ENCODE results near the gene SH3BP4.

The SH3BP4 gene

DNA sequence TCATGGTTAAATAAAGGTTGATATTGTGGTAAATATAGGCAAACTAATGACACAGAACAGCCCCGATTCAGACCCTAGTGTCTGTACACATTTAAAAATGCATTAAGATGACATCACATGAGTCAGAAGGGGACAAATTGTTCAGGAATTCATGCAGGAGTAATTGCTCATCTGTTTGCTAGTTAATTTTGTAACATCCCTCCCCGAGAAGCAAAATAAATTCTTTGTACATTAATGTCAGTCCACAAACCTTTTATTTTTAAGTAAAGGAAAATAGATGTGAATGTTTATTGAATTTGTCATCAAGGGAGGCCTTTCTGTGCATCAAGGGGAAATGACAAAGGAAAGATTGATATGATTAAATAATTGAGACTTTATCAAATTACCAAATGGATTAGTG, 69.9 kb downstream of the SH3BP4 start:
- DNase-seq: no peak

DNA sequence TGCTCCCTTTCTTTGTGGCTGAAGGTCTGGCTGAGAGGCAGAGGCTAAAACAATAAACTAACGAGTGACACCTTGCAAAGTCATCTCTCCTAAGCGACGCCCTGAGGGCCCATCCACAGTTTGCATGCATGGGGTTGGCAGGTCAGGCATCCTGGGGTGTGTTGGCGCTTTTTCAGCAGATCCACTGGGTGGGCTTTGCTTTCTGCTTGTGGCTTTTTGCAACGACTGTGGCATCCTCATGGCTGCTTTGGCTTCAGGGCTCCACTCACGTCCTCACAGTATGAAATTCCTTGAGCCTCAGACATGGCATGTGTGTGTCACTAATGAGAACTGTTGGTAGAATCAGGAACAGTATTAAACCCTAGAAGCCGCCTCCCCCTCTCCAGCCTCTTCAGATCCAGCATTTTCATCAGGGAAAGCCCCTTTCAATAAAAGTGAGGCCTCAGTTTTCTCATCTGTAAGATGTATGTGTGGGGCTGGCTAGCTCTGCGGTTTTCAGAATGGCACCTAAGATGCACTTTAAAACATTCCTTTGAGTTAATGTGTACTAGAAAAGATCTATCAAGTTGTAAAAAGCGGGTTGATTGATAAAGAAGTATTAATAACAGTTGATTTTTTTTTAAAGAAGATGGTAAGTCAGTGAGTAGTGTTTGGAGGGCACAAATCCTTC, 72.5 kb downstream of the SH3BP4 start:
- DNase-seq: peak; percentile 77

GRCh38 chr2:235024931-235025773, 73.3 kb downstream of the SH3BP4 start:
- no peak for DNase-seq

DNA sequence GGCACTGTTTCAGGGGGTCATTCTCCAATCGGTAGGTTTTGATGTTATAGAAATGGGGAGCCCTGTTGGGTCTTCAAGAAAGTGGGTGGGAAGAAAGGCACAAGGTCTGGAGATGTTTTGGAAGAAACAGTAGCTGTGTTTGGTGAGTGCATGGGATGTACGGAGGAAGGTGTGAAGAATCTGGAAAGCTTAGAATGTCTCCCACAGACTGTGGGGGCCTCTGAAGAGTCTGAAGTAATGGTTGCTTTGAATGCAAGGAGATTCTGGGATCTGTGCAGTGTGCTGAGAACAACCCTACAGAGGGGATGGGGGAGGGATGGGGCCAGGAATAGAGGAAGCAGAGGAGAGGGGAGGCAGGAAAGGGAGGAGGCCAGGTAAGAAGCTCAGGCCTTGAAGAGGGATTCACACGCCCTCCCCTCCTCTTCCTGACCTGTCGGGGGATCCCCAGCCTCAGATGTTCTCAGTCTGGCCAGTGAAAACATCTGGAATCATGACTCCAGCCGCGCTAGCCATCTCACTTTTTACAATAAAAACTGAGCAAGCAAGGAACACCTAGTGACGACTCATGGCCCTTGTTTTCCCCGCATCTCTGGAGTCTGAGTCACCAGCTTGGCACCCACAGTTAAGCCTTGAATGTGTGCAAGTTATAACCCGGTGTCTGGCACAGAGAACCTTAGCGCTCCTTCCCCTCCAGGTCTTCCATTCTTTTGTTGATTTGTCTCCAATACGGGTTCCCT, 74.2 kb downstream of the SH3BP4 start:
- DNase-seq: peak; percentile 46

GRCh38 chr2:235026649-235027557, 75.1 kb downstream of the SH3BP4 start:
- peak; percentile 45 for DNase-seq

DNA sequence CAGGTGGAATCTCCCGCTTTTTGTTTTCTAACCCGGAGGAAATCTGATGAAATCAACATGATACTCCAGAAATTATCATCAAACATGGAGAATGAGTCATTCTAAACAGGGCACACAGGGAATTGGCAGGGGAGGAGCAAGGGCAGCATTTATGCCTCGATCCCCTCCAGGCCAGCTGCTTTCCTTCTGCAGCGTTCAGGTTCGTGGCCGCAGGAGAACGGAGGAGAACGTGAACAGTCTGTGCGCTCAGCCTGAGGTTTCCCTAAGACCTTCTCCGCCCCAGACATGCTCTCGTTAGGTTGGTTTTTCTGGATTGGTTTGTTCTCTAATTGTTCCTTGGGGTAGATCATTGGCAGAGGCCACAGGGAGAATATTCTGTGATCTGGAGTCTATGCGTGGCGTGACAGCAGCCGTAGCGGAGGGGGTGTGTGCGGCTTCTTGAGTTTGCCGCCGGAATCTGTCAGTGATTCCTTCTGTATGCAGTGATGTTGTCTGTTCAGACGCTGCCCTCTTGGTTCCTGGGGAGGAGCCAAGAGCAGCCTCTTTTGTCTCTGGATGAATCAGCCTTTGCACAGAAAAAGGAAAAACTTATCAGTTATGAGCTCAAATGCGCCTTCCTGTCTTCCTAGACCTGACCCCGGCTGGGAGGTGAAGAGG, 75.9 kb downstream of the SH3BP4 start:
- DNase-seq: peak; percentile 30

DNA sequence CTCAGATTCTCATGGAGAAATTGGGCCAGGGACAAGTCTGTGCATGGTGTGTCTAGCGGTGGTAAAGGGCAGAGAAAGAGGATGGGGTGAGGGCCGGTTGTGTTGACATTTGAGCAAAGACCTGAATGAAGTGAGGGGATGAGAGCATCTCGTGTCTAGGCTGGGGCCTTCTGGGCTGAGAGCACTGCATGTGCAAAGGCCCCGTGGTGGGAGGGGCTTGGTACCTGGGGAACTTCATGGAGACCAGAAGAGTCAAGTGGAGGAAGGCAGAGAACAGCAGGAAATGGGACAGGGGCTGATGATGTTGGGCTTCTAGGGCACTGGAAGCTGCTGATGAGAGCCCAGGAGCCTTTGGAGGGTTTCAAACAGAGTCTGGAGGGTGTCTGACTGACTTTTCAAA, 76.8 kb downstream of the SH3BP4 start:
- DNase-seq: no peak

DNA sequence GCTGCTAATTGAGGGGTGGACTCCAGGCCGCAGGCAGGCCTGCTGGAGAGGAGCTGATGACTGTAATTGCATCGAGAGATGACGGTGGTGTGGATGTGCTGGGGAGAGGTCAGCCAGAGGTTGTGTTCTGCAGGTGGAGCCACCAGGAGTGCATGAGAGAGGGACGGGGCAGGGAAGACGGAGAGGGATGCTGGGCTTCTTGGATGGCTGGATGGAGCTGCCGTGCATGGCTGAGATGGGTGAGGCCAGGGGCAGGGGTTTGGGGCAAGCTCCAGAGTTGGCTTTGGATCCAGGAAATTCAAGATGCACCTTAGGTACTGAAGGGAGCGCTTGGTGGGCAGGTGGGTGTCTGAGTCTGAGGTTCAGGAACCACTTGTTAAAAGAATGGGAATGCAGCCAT, 77.2 kb downstream of the SH3BP4 start:
- DNase-seq: no peak

DNA sequence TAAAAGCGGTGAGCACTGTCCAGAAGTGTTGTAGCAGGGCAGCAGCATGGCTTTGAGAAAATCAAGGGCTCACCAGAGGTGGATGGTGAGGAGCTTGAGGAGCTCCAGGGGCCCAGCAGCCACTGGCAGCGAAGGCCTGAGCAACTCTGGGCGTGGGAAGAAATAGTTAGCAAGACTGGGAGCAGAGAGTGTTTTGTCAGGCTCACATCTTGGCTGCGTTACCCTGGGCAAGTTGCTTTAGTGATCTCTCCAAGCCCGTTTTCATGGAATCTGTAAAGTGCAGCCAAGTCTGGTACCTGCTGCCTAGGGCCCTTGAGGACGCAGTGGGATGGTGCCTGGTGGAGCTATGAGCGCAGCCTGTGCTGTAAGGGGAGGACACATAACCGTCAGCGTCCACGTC, 78.3 kb downstream of the SH3BP4 start:
- no peak for DNase-seq

DNA sequence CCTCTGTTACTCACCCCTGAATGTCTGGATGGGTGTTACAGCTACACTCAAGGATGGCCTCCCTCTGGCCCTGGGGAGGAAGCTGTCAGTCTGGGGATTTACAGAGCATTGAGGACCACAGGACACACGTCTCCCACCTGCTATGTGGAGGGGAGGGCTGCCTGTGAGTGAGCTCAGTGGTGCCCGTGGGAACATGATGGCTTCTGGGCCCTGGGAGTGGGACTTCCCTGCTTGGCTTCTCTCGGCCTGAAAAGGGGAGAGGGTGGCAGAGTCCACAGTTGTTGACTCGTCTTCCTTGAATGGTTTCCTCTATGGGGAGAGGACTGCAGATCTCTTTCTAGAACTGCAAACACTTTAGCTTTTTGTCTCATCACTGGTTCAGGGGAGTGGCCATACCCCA, 79.1 kb downstream of the SH3BP4 start:
- DNase-seq: no peak

DNA sequence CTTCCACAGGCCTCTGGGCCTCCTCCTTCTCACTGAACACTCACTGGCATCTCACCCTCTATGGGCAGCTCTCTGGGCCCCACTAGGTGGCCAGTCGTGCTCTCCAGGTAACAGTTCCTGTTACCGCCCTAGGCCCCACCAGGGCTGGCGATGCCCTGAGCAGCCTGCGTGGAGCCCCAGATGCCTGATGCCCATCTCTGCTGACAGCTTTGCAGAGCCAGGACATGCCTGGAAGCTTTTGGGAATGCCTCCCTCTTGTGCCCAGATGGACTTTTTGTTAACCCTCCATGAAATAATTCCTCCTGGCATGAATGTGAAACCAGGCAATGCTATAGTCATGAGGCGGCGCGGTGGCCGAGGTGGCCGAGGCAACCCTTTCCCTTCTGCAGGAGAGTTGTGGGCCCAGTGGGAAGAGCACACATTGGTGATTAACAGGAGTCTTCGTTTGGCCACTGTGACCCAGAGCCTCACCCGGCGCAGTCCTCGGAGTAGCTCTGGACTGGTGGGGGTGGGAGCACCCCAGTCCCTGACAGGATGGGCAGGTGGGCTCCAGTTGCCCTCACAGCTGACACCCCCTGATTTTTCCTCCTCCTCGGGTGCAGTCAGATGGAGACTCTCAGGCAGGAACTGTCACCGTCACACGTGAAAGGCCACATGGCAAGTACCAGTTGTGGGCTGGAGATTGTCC, 80.0 kb downstream of the SH3BP4 start:
- DNase-seq: no peak

GRCh38 chr2:235032466-235032865, 80.6 kb downstream of the SH3BP4 start:
- no peak for DNase-seq

DNA sequence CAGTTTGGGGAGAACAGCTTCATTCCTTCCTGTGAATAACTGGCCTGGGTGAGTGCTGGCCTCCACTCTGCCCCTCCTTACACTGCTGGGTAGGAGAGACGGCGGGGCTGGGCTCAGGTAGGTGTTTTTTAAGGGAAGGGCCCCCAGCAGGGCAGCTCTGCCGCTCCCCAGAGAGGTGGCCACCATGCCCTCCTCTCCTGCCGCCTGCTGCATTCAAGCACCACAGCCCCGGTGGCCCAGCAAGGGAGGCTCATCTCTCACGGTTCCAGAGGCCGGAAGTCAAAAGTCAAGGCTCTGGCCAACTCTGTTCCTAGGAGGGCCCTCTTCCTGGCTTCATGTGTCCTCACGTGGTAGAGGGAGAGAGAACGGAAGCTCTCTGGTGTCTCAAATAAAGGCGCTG, 81.1 kb downstream of the SH3BP4 start:
- no peak for DNase-seq

GRCh38 chr2:235034265-235035118, 82.7 kb downstream of the SH3BP4 start:
- no peak for DNase-seq

DNA sequence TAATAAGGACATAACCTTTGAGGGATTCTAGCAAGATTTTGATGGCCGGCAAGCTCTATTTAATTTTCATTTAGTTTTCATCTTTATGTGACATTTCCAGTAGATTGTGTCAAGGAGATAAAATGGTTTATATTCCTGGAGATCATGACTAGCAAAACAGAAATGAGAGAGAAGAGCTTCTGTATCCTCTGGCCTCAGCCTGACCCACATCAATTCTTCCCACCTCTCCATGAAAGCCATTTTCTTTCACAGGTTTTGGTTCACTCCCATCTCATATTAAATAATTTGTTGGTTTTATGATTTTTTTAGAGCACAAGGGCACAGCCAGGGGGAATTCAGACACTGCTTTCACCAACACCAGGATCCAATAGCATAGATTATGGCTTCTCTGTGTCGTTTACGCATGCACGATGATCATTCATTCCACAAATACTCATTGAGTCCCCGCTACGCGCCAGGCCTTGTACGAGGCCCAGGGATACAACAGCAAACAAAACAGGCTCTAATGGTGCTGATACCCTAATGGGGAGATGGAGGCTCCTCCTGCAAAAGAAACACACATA, 85.9 kb downstream of the SH3BP4 start:
- no peak for DNase-seq

GRCh38 chr2:235041221-235041917, 89.6 kb downstream of the SH3BP4 start:
- no peak for DNase-seq

GRCh38 chr2:235041918-235042575, 90.2 kb downstream of the SH3BP4 start:
- DNase-seq: no peak

GRCh38 chr2:235042576-235043515, 91.0 kb downstream of the SH3BP4 start:
- no peak for DNase-seq

All from T1000 (cell line).